SIG-M5 treated with dmso at 0.1 percent for 504 hours (cell line): ENCODE measurements around the gene MCOLN3.

Source experiments
- DNase-seq: peaks from one replicate; lab custom pipeline; 2025; ENCODE audit not compliant: unreplicated experiment; lab: John Stamatoyannopoulos, UW

The MCOLN3 gene

GRCh38 chr1:85048296-85049064 is at the start of gene MCOLN3:
Gene MCOLN3 (minus strand): TSS chr1:85048500. CDS start chr1:85045360, 3,140 bp downstream.
- DNase-seq = no peak

GRCh38 chr1:85093644-85094043 is 45.3 kb upstream of the MCOLN3 start:
- DNase-seq = no peak

- DNase-seq = peak; percentile 11
These were observed 43.5 kb upstream of the MCOLN3 start for GRCh38 chr1:85091671-85092280.

GRCh38 chr1:85090225-85090624 is 41.9 kb upstream of the MCOLN3 start:
- no peak for DNase-seq

DNA sequence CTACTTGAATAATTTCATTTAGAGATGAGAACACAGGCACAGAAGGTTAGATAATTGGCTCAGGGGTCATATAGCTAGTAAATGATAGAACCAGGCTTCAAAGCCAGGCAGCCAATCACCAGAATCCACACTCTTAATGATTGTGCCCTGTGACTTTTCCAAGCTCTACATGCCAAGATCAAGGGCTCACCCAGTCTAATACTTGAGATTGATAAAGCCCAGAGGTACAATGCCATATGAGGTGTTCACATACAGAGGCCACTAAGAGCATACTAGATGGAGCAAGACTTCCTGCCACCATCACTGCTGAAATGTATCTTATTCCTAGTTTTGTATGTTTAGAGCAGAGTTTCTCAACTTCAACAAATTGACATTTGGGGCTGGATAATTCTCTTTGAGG is 40.9 kb upstream of the MCOLN3 start:
- no peak for DNase-seq

- no peak for DNase-seq
These were observed 40.1 kb upstream of the MCOLN3 start for GRCh38 chr1:85088408-85088784.

DNA sequence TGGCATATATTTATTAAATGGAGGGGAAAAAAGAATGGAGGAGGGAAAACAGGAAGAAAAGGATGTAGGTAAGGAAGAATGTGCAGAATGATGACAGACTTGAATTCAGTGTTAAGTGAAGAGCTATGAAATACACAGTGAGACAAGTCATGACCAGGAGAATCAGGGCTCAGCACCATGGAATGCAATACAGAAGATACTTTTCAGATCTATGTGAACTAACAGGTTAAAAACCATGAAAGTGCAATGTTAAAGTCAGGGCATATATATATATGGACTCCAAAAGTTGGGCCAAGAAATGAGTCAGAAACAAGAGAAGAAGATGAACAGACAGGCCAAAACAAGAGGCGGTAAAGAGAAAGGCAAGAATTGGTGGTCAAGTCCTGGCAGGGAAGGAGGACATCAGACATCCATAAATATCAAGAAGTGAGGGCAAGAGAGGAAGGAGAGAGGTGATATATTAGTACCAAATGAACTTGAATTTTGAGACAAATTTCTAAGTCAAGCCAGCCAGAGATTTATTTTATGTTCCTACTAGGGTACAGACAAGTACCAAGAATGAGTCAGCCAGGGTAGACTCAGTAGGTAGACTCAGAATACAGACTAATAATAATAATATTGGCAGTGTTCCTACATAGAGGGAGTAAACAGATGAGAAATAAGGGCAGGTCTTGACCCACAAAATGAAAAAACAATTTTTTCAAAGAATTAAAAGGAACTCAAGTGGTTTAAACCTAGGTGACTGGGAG is 39.5 kb upstream of the MCOLN3 start:
- no peak for DNase-seq

GRCh38 chr1:85085417-85085816 is 37.1 kb upstream of the MCOLN3 start:
- peak; percentile 3 for DNase-seq

GRCh38 chr1:85078903-85079302 is 30.6 kb upstream of the MCOLN3 start:
- DNase-seq = peak; percentile 1

DNA sequence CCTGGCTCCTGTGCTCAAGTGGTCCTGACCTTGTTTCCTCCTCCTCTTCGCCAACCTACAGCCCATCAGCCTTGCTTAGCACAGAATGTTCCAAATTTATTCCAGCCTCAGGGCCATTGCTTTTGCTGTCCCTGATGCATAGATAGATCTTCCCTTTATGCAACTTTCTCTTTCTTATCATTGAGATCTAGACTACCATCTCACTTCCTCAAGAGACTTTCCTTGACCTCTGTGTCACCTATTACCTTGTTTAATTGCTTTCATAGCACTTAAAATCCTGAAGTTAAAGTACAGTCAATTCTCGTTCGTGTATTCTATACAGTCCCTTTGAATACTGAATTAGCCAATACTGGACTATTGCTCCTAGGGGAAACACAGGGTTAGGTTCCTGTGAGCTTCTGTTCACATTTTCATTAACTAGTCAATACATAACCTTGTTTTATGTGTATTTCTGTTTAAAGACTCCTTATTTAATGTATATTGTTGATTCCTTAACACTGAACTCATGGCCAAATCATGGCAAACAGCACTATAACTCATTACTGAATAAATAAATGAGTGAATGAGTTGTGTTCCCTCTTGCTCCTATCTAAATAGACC is 26.2 kb upstream of the MCOLN3 start:
- DNase-seq = no peak

DNA sequence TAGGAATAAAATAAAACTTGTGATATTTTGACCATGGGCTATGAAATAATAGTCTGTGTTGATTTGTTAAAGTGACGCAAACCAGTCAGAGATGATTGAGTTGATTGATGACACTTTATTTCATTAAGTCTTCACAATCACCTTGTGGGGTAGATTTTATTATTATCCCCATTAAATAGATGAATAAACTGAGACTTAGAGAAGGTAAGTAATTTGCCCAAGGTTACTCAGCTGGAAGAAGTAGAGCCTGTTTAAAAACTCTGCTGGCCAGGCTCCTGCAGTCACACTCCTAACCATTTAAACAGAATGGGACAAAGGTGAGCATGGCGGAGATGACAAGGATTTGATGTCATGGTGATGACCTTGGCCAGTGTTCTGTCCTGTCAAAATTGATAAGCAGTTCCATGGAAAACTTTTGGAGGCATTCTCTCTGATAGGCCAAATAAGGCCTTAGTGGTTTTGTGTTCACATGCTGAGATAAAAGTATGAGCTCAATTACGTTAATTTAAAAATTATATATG is 22.7 kb upstream of the MCOLN3 start:
- no peak for DNase-seq

DNA sequence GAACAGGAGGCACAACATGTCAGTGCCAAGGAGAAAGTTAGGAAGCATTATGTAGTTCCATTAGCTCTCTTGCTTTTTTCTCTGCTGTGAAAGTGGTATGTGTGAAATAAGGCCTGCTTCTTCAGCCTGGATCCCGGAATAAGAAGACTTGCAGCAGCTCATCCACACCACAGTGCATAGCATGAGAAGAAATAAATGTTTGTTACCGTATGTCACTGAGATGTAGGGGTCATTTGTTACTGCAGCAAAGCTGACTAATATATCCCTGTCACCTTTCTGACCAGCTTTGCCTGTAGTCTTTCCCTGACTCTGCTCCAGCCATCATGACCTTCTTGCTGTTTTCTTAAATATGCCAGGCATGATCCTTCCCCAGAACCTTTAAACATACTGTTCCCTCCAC is 20.5 kb upstream of the MCOLN3 start:
- DNase-seq = no peak

- no peak for DNase-seq
These were observed 17.2 kb upstream of the MCOLN3 start for GRCh38 chr1:85065550-85065949.

DNA sequence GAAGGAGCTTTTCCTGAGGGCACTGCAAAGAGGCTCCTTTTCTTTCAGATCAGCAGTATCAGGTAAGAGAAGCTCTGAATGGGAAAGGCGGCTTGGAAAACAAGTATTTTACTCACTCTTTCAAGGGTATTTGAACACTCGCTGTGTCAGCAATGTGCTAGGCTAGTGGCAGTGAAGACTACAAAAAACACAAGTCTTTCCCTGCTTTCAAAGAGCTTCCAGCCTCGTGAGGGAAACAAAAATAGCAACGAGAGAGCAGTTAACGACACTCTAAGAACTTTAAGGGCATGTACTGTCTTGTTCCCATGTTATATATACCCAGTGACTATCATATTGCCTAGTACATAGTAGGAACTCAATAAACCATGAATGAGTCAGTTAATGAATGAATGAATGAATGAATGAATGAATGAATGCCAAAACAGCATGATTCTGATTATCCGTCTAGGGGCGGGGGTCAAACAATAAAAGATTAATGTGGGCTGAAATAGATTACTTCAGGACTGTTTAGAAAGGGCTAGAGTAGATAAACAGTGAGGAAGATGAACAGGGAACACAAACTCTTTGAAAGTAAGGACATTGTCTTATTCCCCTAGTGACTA is 14.2 kb upstream of the MCOLN3 start:
- no peak for DNase-seq

GRCh38 chr1:85061711-85062424 is 13.6 kb upstream of the MCOLN3 start:
- DNase-seq = peak; percentile 86

DNA sequence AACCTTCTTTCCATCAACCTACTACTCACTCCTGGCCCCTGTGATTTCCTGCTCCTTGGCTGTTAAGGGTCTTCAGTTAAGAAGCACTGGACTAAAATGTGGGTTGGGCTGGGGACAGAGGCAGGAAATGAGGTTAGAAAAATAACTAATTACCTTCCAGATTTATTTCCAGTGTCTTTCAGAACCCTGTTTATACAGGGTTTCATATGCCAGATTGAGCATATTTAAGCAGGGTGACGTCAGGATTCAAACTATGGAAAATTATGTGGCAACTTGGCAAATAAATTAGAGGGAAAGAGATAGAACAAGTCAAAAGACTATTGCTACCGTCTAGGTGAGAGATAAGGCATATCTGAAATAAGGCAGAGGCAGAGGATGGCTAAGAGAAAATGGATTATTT is 11.7 kb upstream of the MCOLN3 start:
- DNase-seq = no peak

GRCh38 chr1:85059563-85059962 is 11.3 kb upstream of the MCOLN3 start:
- DNase-seq = no peak

DNA sequence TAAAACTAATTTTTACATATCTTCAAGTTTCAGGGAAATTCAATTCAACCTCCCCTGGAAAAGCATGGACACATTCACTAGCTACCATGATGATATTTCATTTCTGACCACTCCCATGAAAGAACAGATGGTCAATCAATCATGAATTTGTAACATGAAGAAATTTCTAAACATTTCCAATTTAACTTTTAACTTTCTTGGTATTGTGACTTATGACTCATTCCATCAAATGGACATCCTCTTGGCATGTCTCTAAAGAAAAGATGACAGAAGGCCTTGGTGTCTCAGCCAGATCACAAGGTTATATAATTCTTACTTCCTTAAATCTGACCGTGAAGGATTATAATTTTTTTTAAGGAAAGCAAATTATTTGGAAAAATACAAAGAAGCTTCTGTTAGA is 10.5 kb upstream of the MCOLN3 start:
- DNase-seq = no peak

DNA sequence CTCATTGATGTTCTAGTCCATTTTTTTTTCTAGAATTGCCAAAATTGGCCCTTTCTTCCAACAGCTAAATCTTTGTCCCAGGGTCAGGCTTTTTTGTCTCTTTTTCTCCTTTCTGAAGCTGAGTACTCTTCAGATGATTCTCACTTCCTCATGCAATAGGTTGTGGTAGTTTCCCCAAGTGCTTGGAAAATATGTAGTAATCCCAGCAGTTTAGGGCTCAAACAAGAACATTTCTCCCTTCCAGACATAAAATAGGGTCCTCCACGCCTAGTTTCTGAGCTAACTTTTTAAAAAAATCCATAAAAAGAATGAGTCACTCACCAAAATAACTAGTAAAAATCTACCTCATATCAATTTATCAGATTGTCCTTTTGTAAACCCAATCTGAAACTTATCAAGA is 10.0 kb upstream of the MCOLN3 start:
- DNase-seq = peak; percentile 72

- DNase-seq = no peak
These were observed 6.4 kb upstream of the MCOLN3 start for GRCh38 chr1:85054664-85055063.
